Measurements from ENCODE around the gene PLCB2. TPM values are rescaled to one million over a fixed set of nuclear protein-coding genes. Genes with fewer than 3 reads are reported as not detected.

Gene PLCB2
- total RNA-seq, 3 donors from 2014 or later (not counting 1 experiment from before 2014, with no cell fraction given): 345 to 440 (median 432) TPM

DNA sequence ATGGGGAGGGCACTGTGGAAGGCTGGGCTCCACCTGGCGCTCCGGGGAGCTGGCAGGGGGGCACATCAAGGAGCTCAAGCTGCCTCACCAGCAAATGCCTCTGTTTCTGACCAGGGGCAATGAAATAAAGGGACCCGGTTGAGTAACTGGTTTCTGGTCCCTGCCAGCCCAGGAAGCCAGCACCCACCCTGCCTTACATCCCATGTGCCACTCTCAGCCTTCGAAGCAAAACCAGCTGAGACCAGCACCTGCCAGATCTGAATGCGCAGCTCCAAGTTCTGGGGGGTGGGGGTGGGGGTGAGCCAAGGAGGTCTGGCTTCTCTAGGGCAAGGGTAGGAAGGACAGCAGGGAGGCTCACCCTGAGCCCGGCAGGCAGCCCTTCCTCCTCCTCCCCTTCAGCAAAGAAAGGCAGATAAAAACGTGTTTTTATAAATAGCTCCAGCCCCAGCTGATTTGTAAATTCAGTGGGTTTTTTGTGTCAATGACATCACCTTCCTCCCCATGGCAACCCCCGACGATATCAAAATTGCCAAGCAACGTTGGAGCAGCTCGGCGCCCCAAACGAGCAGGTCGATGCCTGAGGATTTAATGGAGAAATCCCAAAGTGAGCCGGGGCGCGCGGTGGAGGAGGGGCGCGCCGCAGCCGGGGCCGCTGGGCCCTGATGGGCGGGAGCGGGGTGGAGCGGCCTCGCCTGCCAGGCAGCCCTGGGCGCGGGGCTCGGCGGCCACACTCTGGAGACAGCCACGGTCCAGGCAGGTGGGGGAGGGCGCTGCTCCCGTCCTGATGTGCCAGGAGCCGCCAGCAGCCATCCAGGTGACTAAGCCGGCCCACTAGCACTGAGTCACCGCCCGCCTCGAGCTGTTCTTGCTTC, 69.0 kb downstream of the PLCB2 start, which contains the start of gene PAK6:
Gene PAK6, plus strand, starts transcription at position 532 of the 872 bp plus-strand sequence. CDS start 25,723 bp downstream, outside the sequence.
- Mint-ChIP-seq H3K36me3 (no peaks in the 10 kb centered on the region), H3K27ac (peak within 1 kb of the TSS in 1 of 2 donors; percentile 59), H3K9me3 (no peaks in the 10 kb centered on the region), H3K4me3 (peak within 1 kb of the TSS; percentile 59), H3K27me3 (ENCODE audit: low read depth in 2 of 2) (peaks cover 16 to 25% of the 10 kb centered on the region in 2 donors), H3K4me1 (peaks cover 7 to 11% of the 10 kb centered on the region in 2 donors)
- H3K4me1 ChIP-seq (ENCODE audit: control insufficient read depth, insufficient read depth, low read length): peaks cover 16% of the 10 kb centered on the region
- H3K4me3 ChIP-seq (ENCODE audit: low read length): no peak within 1 kb of the TSS
- peak; percentile 48 to 78 (median 72) for ATAC-seq
- intact Hi-C loops (cut with micrococcal nuclease): loop anchor here (5.0 kb wide), 1 partner anchor 34 kb away; no protein-coding TSS in a partner anchor
- WGBS (ENCODE audit: insufficient coverage): 8% methylated on average over 37 of the region's 39 CpGs
- peak in 1 of 2 donors; percentile 39 for DNase-seq
- H3K27ac ChIP-seq (ENCODE audit: low read length): no peak within 1 kb of the TSS
- no peaks in the 10 kb centered on the region for H3K9me3 ChIP-seq (ENCODE audit: control insufficient read depth, insufficient read depth, low read length)
- peaks cover 13% of the 10 kb centered on the region for H3K27me3 ChIP-seq (ENCODE audit: control insufficient read depth, insufficient read depth, low read length)
- H3K36me3 ChIP-seq (ENCODE audit: control insufficient read depth, insufficient read depth, low read length): no peaks in the 10 kb centered on the region
- TF ChIP-seq, protein P1, sequence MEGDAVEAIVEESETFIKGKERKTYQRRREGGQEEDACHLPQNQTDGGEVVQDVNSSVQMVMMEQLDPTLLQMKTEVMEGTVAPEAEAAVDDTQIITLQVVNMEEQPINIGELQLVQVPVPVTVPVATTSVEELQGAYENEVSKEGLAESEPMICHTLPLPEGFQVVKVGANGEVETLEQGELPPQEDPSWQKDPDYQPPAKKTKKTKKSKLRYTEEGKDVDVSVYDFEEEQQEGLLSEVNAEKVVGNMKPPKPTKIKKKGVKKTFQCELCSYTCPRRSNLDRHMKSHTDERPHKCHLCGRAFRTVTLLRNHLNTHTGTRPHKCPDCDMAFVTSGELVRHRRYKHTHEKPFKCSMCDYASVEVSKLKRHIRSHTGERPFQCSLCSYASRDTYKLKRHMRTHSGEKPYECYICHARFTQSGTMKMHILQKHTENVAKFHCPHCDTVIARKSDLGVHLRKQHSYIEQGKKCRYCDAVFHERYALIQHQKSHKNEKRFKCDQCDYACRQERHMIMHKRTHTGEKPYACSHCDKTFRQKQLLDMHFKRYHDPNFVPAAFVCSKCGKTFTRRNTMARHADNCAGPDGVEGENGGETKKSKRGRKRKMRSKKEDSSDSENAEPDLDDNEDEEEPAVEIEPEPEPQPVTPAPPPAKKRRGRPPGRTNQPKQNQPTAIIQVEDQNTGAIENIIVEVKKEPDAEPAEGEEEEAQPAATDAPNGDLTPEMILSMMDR (IDR thresholded peaks at IDR 0.05): no peak

Other genes with a start within 250 kb of the PLCB2 start
- gene BMF, start 199.1 kb downstream of the PLCB2 start, total RNA-seq: 10 to 100 TPM in 1 of 3 donors, 1 to 10 TPM in 2; 7.6 to 10.5 (median 9.8) TPM
- 1 to 10 TPM in 2 of 3 donors, under 1 TPM in 1; 0.75 to 2.4 (median 1.9) TPM for gene BUB1B, start 146.9 kb downstream of the PLCB2 start, total RNA-seq
- gene PAK6, start 68.9 kb downstream of the PLCB2 start, total RNA-seq: 10 to 100 TPM in 1 of 3 donors, 1 to 10 TPM in 2; 7.6 to 10.9 (median 7.9) TPM
- gene ANKRD63, start 24.9 kb downstream of the PLCB2 start, total RNA-seq: not detected
- 10 to 100 TPM; 14.0 to 21.7 (median 15.1) TPM for gene INAFM2, start 15.8 kb upstream of the PLCB2 start, total RNA-seq
- gene CCDC9B, start 33.0 kb upstream of the PLCB2 start, total RNA-seq: 1 to 10 TPM; 4.4 to 5.3 (median 4.7) TPM
- not detected for gene PHGR1, start 43.1 kb upstream of the PLCB2 start, total RNA-seq
- 1 to 10 TPM in 1 of 3 donors, under 1 TPM in 2; 0.20 to 1.0 (median 0.26) TPM for gene DISP2, start 50.3 kb upstream of the PLCB2 start, total RNA-seq
- gene KNSTRN, start 74.8 kb upstream of the PLCB2 start, total RNA-seq: 1 to 10 TPM; 5.4 to 7.6 (median 5.6) TPM
- 10 to 100 TPM; 56.2 to 76.8 (median 67.3) TPM for gene IVD, start 97.9 kb upstream of the PLCB2 start, total RNA-seq
- gene BAHD1, start 133.0 kb upstream of the PLCB2 start, total RNA-seq: 10 to 100 TPM; 29.4 to 48.9 (median 41.8) TPM
- 10 to 100 TPM in 2 of 3 donors, 1 to 10 TPM in 1; 9.8 to 16.7 (median 12.9) TPM for gene CHST14, start 163.0 kb upstream of the PLCB2 start, total RNA-seq